ENCODE data around the gene CXCR3. TPM values are rescaled to one million over a fixed set of nuclear protein-coding genes. Genes with fewer than 3 reads are reported as not detected.

Gene CXCR3
- total and polyA plus RNA-seq, 10 of the 15 experiments (the other 5 are each of a cell fraction or from before 2014, with no cell fraction given): 1.4 to 48.2 (median 15.7) TPM

DNA sequence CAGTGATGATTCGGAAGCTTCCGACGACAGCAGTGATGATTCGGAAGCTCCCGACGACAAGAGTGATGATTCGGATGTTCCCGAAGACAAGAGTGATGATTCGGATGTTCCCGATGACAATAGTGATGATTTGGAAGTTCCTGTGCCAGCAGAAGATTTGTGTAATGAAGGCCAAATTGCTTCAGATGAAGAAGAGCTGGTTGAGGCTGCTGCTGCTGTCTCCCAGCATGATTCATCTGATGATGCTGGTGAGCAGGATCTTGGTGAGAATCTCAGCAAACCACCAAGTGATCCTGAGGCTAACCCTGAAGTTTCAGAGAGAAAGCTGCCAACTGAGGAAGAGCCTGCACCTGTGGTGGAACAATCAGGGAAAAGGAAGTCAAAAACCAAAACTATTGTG, 14.2 kb downstream of the CXCR3 start:
- Histone ChIP-seq H3K4me1 (ENCODE audit: control insufficient read depth, insufficient read depth, low read length) (no peaks in the 10 kb centered on the region), H4K20me1 (ENCODE audit: control insufficient read depth, insufficient read depth) (no peaks in the 10 kb centered on the region), H2AFZ (ENCODE audit: control insufficient read depth, low read depth, low read length) (no peak overlapping the region), H3K9me3 (replicated peaks; ENCODE audit: control insufficient read depth, insufficient read depth, low read length) (no peaks in the 10 kb centered on the region; the same call in 2 of the 3 replicates), H3K36me3 (ENCODE audit: control insufficient read depth in 2 of 2, insufficient read depth in 2 of 2, low read length in 1 of 2) (peaks cover 0 to 4% of the 10 kb centered on the region in 2 experiments; a peak in 3 of 4 replicates), H3K9ac (ENCODE audit: control insufficient read depth, insufficient read depth, low read length) (no peak overlapping the region), H3K4me3 (no peak overlapping the region), H3K27ac (ENCODE audit: control insufficient read depth, insufficient read depth) (no peak overlapping the region), H3K27me3 (replicated peaks in 1 of 2; ENCODE audit: control insufficient read depth in 2 of 2, insufficient read depth in 2 of 2, low read length in 1 of 2) (no peaks in the 10 kb centered on the region), H3K4me2 (ENCODE audit: control insufficient read depth, insufficient read depth) (no peak overlapping the region), H3K79me2 (ENCODE audit: control insufficient read depth, insufficient read depth, low read length) (no peaks in the 10 kb centered on the region)
- POLR2A ChIA-PET: no interaction called here
- DNase-seq (ENCODE audit: low read depth, low spot score) (no peak), FAIRE-seq (no peak), ATAC-seq (no peak)
- intact Hi-C loops (cut with micrococcal nuclease; ENCODE audit: unreplicated experiment): no loop called here
- SMC1A ChIA-PET (ENCODE audit: uncharacterized antibody, unreplicated experiment): interaction anchor here (0.6 kb wide), 1 partner anchor 214 kb away, joined by 3 read pairs; no protein-coding TSS in a partner anchor
- in situ Hi-C loops (cut with MboI): no loop called here
- RAD21 ChIA-PET (ENCODE audit: unreplicated experiment): no interaction called here
- TF ChIP-seq SMAD1 (IDR thresholded peaks at IDR 0.05; ENCODE audit: low read depth, partially characterized antibody) (no peak), CHD1 (IDR thresholded peaks at IDR 0.05; ENCODE audit: low read depth, low read length) (no peak), IKZF2 (IDR thresholded peaks at IDR 0.05) (no peak), HDAC6 (IDR thresholded peaks at IDR 0.05; ENCODE audit: unreplicated experiment) (no peak), DPF2 (IDR thresholded peaks at IDR 0.05) (no peak), TCF7 (IDR thresholded peaks at IDR 0.05; ENCODE audit: borderline replicate concordance) (no peak), MTA2 (IDR thresholded peaks at IDR 0.05; ENCODE audit: low read depth) (no peak), ZNF622 (IDR thresholded peaks at IDR 0.05) (no peak)
- WGBS (ENCODE audit: insufficient coverage, insufficient replicate concordance, low lambda C conversion rate, missing lambda C conversion rate): 89% methylated on average over 10 of the region's 10 CpGs
- BruUV-seq (replicated peaks): no TSS peak
- CTCF ChIA-PET: no interaction called here

DNA sequence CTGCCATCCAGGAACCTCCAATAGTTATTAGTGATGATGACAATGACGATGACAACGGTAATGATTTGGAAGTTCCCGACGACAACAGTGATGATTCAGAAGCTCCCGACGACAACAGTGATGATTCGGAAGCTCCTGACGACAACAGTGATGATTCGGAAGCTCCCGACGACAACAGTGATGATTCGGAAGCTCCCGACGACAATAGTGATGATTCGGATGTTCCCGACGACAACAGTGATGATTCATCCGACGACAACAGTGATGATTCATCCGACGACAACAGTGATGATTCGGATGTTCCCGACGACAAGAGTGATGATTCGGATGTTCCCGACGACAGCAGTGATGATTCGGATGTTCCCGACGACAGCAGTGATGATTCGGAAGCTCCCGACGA, 14.7 kb downstream of the CXCR3 start:
- BruUV-seq (replicated peaks): no TSS peak
- Histone ChIP-seq H3K36me3 (ENCODE audit: control insufficient read depth in 2 of 2, insufficient read depth in 2 of 2, low read length in 1 of 2) (peaks cover 0 to 4% of the 10 kb centered on the region in 2 experiments; a peak in 3 of 4 replicates), H2AFZ (ENCODE audit: control insufficient read depth, low read depth, low read length) (no peak overlapping the region), H3K27me3 (replicated peaks in 1 of 2; ENCODE audit: control insufficient read depth in 2 of 2, insufficient read depth in 2 of 2, low read length in 1 of 2) (no peaks in the 10 kb centered on the region), H3K79me2 (ENCODE audit: control insufficient read depth, insufficient read depth, low read length) (no peaks in the 10 kb centered on the region), H3K27ac (ENCODE audit: control insufficient read depth, insufficient read depth) (no peak overlapping the region), H4K20me1 (ENCODE audit: control insufficient read depth, insufficient read depth) (no peaks in the 10 kb centered on the region), H3K4me1 (ENCODE audit: control insufficient read depth, insufficient read depth, low read length) (no peaks in the 10 kb centered on the region), H3K4me2 (ENCODE audit: control insufficient read depth, insufficient read depth) (no peak overlapping the region), H3K4me3 (no peak overlapping the region), H3K9me3 (replicated peaks; ENCODE audit: control insufficient read depth, insufficient read depth, low read length) (no peaks in the 10 kb centered on the region; the same call in 2 of the 3 replicates), H3K9ac (ENCODE audit: control insufficient read depth, insufficient read depth, low read length) (no peak overlapping the region)
- intact Hi-C loops (cut with micrococcal nuclease; ENCODE audit: unreplicated experiment): no loop called here
- SMC1A ChIA-PET (ENCODE audit: uncharacterized antibody, unreplicated experiment): interaction anchor here (0.6 kb wide), 1 partner anchor 214 kb away, joined by 3 read pairs; no protein-coding TSS in a partner anchor
- ATAC-seq (no peak), FAIRE-seq (no peak), DNase-seq (ENCODE audit: low read depth, low spot score) (no peak)
- 85% methylated on average over 33 of the region's 33 CpGs for WGBS (ENCODE audit: insufficient coverage, insufficient replicate concordance, low lambda C conversion rate, missing lambda C conversion rate)
- RAD21 ChIA-PET (ENCODE audit: unreplicated experiment): no interaction called here
- CTCF ChIA-PET: no interaction called here
- in situ Hi-C loops (cut with MboI): no loop called here
- POLR2A ChIA-PET: no interaction called here
- TF ChIP-seq, protein P1, sequence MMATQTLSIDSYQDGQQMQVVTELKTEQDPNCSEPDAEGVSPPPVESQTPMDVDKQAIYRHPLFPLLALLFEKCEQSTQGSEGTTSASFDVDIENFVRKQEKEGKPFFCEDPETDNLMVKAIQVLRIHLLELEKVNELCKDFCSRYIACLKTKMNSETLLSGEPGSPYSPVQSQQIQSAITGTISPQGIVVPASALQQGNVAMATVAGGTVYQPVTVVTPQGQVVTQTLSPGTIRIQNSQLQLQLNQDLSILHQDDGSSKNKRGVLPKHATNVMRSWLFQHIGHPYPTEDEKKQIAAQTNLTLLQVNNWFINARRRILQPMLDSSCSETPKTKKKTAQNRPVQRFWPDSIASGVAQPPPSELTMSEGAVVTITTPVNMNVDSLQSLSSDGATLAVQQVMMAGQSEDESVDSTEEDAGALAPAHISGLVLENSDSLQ (IDR thresholded peaks at IDR 0.05): no peak
- no peak for TF ChIP-seq KAT2A (conservative IDR thresholded peaks at IDR 0.05; ENCODE audit: control insufficient read depth, low read depth, low read length)
- no peak for TF ChIP-seq ZNF274 (IDR thresholded peaks at IDR 0.05; ENCODE audit: insufficient read depth, insufficient read length)
- TF ChIP-seq SREBF2 (IDR thresholded peaks at IDR 0.05; ENCODE audit: low read length): no peak
- no peak for TF ChIP-seq KLF5 (IDR thresholded peaks at IDR 0.05; ENCODE audit: partially characterized antibody)
- TF ChIP-seq, protein P2, sequence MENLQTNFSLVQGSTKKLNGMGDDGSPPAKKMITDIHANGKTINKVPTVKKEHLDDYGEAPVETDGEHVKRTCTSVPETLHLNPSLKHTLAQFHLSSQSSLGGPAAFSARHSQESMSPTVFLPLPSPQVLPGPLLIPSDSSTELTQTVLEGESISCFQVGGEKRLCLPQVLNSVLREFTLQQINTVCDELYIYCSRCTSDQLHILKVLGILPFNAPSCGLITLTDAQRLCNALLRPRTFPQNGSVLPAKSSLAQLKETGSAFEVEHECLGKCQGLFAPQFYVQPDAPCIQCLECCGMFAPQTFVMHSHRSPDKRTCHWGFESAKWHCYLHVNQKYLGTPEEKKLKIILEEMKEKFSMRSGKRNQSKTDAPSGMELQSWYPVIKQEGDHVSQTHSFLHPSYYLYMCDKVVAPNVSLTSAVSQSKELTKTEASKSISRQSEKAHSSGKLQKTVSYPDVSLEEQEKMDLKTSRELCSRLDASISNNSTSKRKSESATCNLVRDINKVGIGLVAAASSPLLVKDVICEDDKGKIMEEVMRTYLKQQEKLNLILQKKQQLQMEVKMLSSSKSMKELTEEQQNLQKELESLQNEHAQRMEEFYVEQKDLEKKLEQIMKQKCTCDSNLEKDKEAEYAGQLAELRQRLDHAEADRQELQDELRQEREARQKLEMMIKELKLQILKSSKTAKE (IDR thresholded peaks at IDR 0.05; ENCODE audit: low read depth, poor library complexity, severe bottlenecking): no peak
- TF ChIP-seq, protein P3, sequence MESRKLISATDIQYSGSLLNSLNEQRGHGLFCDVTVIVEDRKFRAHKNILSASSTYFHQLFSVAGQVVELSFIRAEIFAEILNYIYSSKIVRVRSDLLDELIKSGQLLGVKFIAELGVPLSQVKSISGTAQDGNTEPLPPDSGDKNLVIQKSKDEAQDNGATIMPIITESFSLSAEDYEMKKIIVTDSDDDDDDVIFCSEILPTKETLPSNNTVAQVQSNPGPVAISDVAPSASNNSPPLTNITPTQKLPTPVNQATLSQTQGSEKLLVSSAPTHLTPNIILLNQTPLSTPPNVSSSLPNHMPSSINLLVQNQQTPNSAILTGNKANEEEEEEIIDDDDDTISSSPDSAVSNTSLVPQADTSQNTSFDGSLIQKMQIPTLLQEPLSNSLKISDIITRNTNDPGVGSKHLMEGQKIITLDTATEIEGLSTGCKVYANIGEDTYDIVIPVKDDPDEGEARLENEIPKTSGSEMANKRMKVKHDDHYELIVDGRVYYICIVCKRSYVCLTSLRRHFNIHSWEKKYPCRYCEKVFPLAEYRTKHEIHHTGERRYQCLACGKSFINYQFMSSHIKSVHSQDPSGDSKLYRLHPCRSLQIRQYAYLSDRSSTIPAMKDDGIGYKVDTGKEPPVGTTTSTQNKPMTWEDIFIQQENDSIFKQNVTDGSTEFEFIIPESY (IDR thresholded peaks at IDR 0.05): no peak
